Activated gamma-delta T cell treated with anti-CD3 and anti-CD28 coated beads, Interleukin-2, amount 50 U/mL, for 16 hours (primary cell): ENCODE results near the gene SART1.

Experiments used
- DNase-seq: peaks from one replicate; pipeline ENCODE4 v3.0.0-alpha.2; 2020; ENCODE audit warnings: low read depth

SART1 gene

GRCh38 chr11:65961267-65962140, at the start of gene SART1:
TSS of gene SART1 (plus strand) at chr11:65961734. CDS start at chr11:65961781, 47 bp downstream.
- DNase-seq, result peak; percentile 93

- DNase-seq, result no peak
These were observed 48.7 kb upstream of the SART1 start for GRCh38 chr11:65912845-65913244.

DNA sequence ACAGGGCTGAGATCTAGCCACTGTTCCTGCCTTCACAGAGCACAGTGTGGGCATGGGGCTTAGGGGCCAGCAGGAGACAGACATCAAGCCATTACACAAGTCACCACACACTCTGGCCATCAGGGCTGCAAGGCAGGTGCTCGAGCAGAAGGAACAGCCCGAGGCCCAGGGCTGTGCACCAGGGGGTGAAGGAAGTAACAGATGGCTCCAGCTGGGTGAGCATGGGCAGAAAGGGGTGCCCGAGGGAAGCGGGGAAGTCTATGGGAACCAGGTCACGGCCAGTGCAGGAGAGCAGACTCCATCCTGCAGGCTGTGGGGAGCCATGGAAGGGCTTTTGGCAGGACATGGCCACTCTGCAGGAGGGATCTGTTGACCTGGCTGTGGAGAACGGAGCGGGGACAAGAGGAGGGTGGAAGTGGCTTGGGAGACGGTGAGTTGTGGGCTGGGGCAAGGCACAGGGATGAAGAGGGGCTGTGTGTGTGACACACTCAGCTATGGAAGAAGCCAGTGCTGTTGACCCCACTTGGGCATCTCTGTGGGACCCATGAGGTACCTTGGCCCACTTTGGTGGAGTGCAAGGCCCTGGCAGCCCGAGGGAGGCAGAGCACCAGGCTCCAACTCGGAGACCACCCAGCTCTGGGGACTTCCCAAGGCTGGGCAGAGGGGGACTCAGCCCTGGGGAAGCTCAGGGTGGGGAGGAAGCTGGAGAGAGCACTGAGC, 46.3 kb upstream of the SART1 start:
- DNase-seq, result no peak

DNA sequence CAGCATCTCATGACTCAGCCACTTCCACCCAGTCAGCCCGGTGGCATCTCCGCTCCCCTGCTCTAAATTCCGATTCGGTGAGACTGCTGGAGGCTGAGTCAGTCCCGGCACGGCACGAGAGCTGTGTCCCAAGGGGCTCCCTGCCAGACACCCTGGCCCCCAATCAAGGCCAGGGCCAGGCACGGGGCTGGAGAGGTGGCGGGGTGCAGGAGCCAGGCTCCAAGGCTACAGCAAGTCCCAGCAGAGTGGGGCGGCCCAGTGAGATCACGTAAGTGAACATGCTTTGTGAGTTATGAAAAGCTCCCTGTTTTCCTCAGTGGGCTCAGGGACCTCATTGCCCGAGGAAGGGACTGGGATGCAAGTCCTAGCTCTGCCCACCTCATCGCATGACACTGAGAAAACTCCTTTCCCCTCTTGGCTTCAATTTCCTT, 45.7 kb upstream of the SART1 start:
- DNase-seq, result no peak

GRCh38 chr11:65916391-65916790, 45.1 kb upstream of the SART1 start:
- DNase-seq, result no peak

- no peak for DNase-seq
These were observed 44.5 kb upstream of the SART1 start for GRCh38 chr11:65917077-65917433.

DNA sequence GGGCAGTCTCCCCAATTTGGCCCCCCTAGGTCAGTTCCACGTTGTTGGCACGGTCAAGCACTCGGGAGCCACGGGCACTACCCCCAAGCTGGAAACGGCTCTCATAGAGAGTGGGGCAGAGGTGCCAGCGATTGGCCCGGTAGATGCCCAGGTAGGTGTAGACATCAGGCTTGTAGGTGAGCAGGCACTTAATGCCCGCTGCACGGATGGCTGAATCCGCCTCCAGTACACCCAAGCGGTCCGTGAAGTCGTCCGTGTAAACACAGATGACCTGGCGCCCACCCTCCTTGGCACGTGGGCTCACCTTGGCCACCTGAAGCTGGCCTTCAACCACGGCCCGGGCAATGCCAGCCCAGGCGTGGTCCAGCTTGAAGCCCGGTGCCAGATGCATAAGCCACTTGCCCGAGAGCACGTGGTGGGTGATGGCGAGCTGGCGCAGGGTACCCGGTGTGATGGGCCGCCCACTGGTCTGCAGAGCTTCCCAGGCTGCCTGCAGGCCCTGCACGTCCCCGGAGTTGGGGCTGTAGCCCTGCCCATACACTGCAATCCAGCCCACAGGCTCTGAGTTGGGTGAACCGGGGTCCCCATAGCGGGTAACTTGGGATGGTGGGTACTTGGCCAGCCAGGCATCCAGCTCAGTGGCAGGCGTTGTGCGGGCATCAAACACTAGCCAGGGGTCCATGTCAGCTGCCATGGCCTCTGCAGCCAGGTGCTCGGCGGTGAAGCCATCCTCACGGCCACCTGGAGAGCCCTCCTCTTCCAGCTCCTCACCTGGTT, 43.9 kb upstream of the SART1 start:
- DNase-seq, result no peak

DNA sequence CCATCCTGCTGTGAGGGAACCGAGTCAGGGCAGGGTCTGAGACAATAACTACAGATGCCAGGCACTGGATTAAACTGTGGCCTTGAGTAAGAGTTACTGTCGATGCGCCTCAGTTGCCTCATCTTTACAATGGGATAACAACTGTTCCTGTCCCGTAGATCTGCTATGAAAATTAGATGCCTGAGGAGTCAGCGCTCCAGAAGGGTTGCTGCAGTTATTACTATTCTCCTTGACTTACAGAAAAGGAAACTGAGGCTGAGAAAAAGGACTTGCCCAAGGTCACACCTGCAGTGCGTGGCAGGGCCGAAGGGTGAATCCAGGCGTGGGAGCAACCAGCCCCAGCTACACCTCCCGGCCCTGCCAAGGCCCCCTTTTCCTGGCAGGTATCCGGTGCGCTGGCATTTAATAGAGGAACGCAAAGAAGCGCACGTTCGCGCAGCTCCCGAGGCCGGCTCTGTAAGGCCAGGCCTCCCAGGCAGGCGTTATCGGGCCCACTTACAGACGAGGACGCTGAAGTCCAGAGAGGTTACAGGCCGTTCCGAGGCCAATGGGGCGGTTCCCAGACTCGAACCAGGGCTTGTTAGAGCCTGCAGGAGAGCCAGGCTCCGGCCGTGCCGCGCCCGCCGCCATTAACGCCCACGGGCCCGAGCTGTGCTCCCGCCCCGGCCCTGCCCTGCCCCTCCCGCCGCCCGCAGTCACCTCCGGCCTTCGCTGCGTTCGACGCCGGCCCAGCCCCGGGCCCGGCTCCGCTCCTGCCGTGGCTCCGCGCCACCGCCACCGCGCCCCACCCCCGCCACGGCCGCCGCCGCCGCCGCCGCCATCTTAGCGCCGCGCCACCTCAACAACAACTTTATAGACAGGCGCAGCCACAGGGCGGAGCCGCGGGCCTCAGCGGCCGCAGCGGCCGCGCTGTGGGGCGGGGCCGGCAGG, 43.1 kb upstream of the SART1 start, which contains the start of gene C11orf68:
TSS of gene C11orf68 (minus strand) at position 852 of the 930 bp plus-strand sequence. CDS start at position 821, 31 bp downstream.
- DNase-seq, result no peak

- DNase-seq, result peak; percentile 99
These were observed 42.4 kb upstream of the SART1 start, which contains the start of gene DRAP1 for GRCh38 chr11:65919141-65919572. TSS of gene DRAP1 (plus strand) at chr11:65919426. CDS start at chr11:65919502, 76 bp downstream.

DNA sequence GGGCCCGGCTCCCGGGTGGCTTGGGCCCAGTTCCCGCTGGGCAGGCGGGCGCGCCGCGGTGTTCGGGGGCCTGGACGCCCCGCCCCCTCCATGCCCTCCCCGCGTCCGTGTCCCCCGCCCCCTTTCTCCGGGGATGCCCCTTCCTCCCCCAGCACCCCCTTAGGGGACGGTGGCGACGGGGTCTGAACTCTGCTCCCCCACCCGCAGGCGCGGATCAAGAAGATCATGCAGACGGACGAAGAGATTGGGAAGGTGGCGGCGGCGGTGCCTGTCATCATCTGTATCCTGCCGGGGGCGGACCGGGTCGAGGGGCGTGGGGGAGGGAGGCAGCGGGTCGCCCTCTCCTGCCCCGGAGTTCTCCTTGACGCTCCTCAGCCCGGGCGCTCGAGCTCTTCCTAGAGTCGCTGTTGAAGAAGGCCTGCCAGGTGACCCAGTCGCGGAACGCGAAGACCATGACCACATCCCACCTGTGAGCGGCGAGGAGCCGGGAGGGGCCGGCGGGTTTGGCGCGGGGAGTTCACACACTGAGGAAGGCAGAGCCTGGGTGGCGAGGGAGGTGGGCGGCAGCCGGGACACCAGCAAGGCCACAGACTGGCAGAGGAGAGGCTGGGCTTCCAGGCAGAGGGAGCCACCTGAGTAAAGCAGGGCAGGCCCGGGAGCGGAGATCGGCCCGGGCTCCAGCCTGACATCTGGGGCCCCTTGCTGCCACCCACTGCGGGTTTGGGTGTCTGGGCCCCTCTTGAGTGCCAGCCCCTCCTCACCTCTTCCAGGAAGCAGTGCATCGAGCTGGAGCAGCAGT, 41.8 kb upstream of the SART1 start:
- peak; percentile 44 for DNase-seq

GRCh38 chr11:65920372-65920802, 41.1 kb upstream of the SART1 start:
- no peak for DNase-seq

GRCh38 chr11:65921033-65921555, 40.4 kb upstream of the SART1 start:
- DNase-seq, result no peak

DNA sequence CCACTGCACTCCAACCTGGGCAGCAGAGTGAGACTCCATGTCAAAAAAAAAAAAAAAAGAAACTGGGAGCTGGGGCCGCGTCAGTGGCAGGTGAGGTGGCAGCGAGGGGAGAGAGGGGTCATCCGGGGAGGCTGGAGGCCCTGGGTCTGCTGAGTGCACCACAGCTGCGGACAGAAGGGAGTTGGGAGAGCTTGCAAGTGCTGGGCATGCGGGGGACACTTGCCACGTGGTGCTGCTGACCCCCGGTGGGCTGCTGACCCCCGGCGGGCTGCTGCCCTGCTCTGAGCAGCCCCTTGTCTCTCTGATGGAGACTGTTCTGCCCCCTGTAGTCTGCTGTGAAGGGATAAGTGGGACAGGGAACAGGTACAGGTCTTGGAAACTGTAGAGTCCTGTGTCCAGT, 39.7 kb upstream of the SART1 start:
- DNase-seq, result no peak

DNA sequence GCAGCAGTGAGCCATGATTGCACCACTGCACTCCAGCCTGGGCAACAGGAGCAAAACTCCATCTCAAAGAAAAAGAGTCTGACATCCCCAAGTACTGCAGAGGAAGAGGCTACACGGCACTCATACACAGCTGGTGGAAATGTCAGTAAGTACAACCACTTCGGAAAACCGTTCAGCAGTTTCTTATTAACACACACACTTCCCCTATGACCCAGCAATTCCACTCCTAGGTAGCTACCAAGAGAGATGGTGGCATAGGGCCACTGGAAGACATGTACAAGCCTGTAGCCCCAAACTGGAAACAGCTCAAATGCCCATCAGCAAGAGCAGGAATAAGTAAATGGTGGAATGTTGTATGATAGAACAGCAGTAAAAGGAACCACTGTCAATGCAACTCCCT, 39.0 kb upstream of the SART1 start:
- DNase-seq, result no peak

GRCh38 chr11:65925397-65925796, 36.1 kb upstream of the SART1 start:
- DNase-seq, result no peak

DNA sequence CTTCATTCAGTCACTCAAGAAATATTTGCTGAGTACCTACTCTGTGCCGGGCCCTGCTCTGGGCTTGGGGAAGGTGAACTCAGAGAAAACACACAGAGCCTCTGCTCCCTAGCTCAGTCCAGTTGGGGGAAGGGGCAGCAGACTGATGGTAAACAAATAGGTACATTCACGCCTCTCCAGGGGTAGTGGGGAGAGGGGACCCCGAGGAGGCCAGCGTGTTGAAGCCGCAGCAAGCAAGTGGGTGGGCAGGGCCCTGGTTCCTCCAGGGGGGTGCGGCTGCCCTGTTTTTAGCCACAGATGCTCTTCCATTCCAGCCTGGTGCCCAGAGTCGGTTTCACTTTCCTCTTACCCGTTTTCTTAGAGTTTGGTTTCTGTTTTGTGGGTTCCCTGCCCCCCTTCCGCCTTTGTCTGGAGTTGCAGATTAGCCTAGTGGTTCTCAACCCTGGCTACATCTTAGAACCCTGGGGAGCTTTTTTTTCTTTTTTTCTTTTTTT, 33.6 kb upstream of the SART1 start:
- peak; percentile 71 for DNase-seq

DNA sequence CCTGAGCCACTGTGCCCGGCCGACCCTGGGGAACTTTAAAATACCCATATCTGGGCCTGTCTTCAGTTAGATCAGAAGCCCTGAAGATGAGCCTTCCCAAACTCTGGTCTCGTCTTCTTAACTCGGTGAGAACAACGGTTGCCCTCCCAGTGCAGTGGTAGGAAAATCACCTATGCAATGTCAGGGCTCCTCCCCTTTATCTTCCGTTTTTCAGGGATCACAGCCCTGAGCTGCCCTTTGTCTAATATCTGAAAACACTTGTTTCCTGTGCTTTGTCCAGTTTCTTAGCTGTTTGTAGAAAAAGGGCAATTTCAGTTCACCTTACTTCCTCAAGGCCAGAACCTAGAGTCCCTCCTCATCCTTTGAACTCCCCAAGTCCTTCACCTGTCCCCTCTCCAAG, 32.9 kb upstream of the SART1 start:
- no peak for DNase-seq

DNA sequence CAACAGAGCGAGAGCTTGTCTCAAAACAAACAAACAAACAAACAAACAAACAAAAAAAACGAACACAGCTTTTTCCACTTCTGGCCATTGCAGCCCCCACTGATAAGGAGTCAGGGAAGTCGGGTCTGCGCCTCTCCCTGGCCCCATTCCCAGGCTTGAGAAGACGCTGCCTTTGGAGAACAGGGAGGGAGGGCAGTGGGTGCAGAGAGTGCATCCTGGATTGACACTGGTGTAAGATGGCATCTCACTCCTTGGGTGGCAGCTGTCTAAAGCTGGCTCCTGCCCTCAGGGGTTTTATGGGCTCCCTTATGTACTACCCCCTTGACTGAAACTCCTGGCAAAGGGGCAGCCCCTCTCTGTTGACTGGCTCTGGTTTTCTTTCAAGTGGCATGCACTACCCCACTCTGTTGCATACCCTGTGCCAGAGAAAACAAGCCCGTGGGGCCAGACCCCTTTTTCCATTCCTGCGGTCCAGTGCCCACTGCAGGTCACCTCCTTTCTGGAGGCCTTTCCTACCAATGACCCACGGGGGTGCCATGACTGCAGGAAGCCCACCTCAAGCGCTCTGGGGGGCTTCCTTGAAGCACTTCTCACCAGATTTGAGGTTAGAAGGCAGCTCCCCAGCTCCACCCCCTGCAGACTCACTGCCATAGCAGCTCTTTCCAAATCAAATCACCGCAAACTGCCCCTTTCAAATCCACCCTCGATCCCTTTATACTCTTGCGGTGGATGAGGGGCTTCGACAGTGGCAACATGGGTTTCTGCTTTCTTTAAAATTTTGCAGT, 29.6 kb upstream of the SART1 start:
- DNase-seq, result no peak

- DNase-seq, result no peak
These were observed 29.0 kb upstream of the SART1 start for GRCh38 chr11:65932558-65932919.
